H1 (cell line): Measurements from ENCODE around the gene KLHL2. TPM values are rescaled to one million over a fixed set of nuclear protein-coding genes. Genes with fewer than 3 reads are reported as not detected.

Experiments
- CBX5 ChIP-seq: fragments of 300-800, 300-1000 bp; sonication (generic); IDR thresholded peaks from 2 replicates; pipeline ENCODE4 v1.7.1; 2016; ENCODE audit warnings: antibody characterized with exemption, low read length, low read depth
- CBX8 ChIP-seq: fragments of 300-800, 300-1000 bp; sonication (generic); IDR thresholded peaks from 2 replicates; pipeline ENCODE4 v1.7.1; 2016; ENCODE audit warnings: low read depth, low read length, borderline replicate concordance
- JUN ChIP-seq: IDR thresholded peaks from 2 replicates; pipeline ENCODE4 v1.6.1; 2011; ENCODE audit warnings: low read depth, mild to moderate bottlenecking, improper control_type of control experiment, low read length
- NRF1 ChIP-seq: IDR thresholded peaks from 2 replicates; pipeline ENCODE4 v1.6.1; 2011; ENCODE audit warnings: mild to moderate bottlenecking, low read depth, low read length, improper control_type of control experiment
- RNF2 ChIP-seq: fragments of 200-900, 300-1000 bp; sonication (generic); IDR thresholded peaks from 2 replicates; pipeline ENCODE4 v1.7.1; 2016; ENCODE audit warnings: borderline replicate concordance, low read depth, mild to moderate bottlenecking, antibody characterized with exemption, low read length; ENCODE audit not compliant: poor library complexity, severe bottlenecking; ENCODE audit errors: missing control alignments
- SP1 ChIP-seq: IDR thresholded peaks from 2 replicates; pipeline ENCODE4 v1.6.1; 2011; ENCODE audit warnings: low read depth, low read length
- TAF1 ChIP-seq: IDR thresholded peaks from 2 replicates; pipeline ENCODE4 v1.6.1; 2011; ENCODE audit warnings: mild to moderate bottlenecking, low read depth, low read length
- polyA plus RNA-seq, 7 experiments: library from polyadenylated mRNA; depleted of rRNA in 3 of 7; stranded (reverse) in 5 of 7; unstranded in 2 of 7; fragments of >200 nt in 5 of 7; fragments of 200-250 nt in 2 of 7; gene quantifications; 1 replicate in 5 of 7; 2 replicates in 1 of 7; 4 replicates in 1 of 7; pipeline versions ENCODE4 v1.2.1 to v1.2.3, GENCODE V29; 2011 to 2013; ENCODE audit warnings: missing spikeins in 2 of 7, mixed read lengths in 2 of 7
- total RNA-seq: library from RNA; stranded (reverse); fragmentation: NEBNext Ultra II Directional; extraction: Animal tissue kit (Norgen Biotek cat#: 25700); gene quantifications from 2 replicates; pipeline ENCODE4 v1.2.1, GENCODE V29; 2021

KLHL2 gene
- total and polyA plus RNA-seq, 2 of the 8 experiments (the other 6 are each of a cell fraction or from before 2014, with no cell fraction given): 5.2 to 12.0 TPM

DNA sequence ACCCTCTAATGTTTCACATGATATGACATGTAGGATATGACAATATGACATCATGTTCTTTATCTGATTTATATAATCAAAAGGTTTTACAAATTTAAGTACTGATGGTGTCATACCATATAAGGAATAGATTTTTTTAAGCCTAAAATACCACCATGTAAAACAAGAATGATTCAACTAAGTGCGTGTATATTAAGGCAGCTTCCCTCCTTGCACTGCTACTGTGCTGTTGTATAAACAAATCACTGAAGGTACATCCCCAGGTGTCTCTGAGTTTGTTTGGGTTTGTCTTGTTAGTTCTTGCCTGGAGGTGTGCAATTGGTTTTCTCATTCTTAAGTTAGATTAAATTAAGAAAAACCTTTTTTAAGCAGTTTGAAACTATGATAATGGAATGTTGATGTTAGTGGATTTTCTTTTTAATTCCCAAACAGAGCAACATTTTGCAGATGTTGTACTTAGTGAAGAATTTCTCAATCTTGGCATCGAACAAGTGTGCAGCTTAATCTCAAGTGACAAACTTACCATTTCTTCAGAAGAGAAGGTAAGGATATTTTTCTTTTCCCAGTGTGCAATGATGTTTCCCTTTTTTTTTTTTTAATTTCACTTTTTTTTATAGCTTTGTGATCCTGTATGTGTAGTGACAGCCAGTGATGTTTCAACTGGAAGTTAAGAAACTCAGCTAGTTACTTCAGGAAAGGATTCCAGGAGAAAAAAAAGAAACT, 86.7 kb downstream of the KLHL2 start (continued):
- TF ChIP-seq CBX5 (no peak), TAF1 (no peak), JUN (no peak), NRF1 (no peak), CBX8 (no peak), RNF2 (no peak), SP1 (no peak)
